Smooth muscle cell (in vitro differentiated cells): ENCODE results near the gene FZD2. TPM values are rescaled to one million over a fixed set of nuclear protein-coding genes. Genes with fewer than 3 reads are reported as not detected.

Source experiments
- DNase-seq: peaks from one replicate; lab custom pipeline; 2025; ENCODE audit not compliant: unreplicated experiment; lab: John Stamatoyannopoulos, UW
- H2AFZ ChIP-seq: fragments of 200-600 bp; sonication (generic); 2 replicates; pipeline ENCODE4 v1.6.0; 2016; ENCODE audit warnings: antibody characterized with exemption, low read depth, mild to moderate bottlenecking
- H3F3A ChIP-seq: fragments of 200-600 bp; sonication (generic); 2 replicates; pipeline ENCODE4 v1.6.0; 2017; ENCODE audit warnings: antibody characterized with exemption, low read depth
- H3K27ac ChIP-seq: fragments of 200-600 bp; sonication (generic); 2 replicates; pipeline ENCODE4 v1.5.1; 2016; ENCODE audit warnings: low read depth, mild to moderate bottlenecking
- H3K27me3 ChIP-seq: fragments of 200-600 bp; sonication (generic); 2 replicates; pipeline ENCODE4 v1.6.1; 2016; ENCODE audit warnings: low read depth, mild to moderate bottlenecking
- H3K36me3 ChIP-seq: fragments of 200-600 bp; sonication (generic); 2 replicates; pipeline ENCODE4 v1.5.1; 2016; ENCODE audit warnings: low read depth
- H3K4me1 ChIP-seq: fragments of 200-600 bp; sonication (generic); 2 replicates; pipeline ENCODE4 v1.5.1; 2016; ENCODE audit warnings: low read depth
- H3K4me2 ChIP-seq: fragments of 200-600 bp; sonication (generic); 2 replicates; pipeline ENCODE4 v1.6.0; 2016; ENCODE audit warnings: mild to moderate bottlenecking
- H3K4me3 ChIP-seq: fragments of 200-600 bp; sonication (generic); 2 replicates; pipeline ENCODE4 v1.5.1; 2016; ENCODE audit warnings: mild to moderate bottlenecking
- H3K79me2 ChIP-seq: fragments of 200-600 bp; sonication (generic); 2 replicates; pipeline ENCODE4 v1.6.0; 2016; ENCODE audit warnings: low read depth, mild to moderate bottlenecking
- H3K9ac ChIP-seq: fragments of 200-600 bp; sonication (generic); 2 replicates; pipeline ENCODE4 v1.6.0; 2016; ENCODE audit warnings: low read depth
- H3K9me3 ChIP-seq: fragments of 200-600 bp; sonication (generic); replicated peaks from 2 replicates; pipeline ENCODE4 v1.5.1; 2016; ENCODE audit warnings: low read depth
- H4K20me1 ChIP-seq: fragments of 200-600 bp; sonication (generic); 2 replicates; pipeline ENCODE4 v1.6.0; 2016; ENCODE audit warnings: low read depth
- CTCF ChIP-seq: fragments of 200-600 bp; sonication (generic); IDR thresholded peaks from 2 replicates; pipeline ENCODE4 v1.5.1; 2017; ENCODE audit warnings: borderline replicate concordance, mild to moderate bottlenecking, antibody characterized with exemption; ENCODE audit not compliant: insufficient read depth, poor library complexity, severe bottlenecking
- WGBS: methylation state at CpG from one replicate; pipeline ENCODE4 v1.1.7; 2016; ENCODE audit warnings: low lambda C conversion rate; 5-methylcytosine and 5-hydroxymethylcytosine counted together
- polyA plus RNA-seq: library from polyadenylated mRNA; unstranded; fragments of >200 nt; fragmentation: Nextera tagmentation; extraction: Ambion mirVana; gene quantifications from 2 replicates; pipeline ENCODE4 v1.2.1, GENCODE V29; 2016
- total RNA-seq: library from RNA; depleted of rRNA; stranded (reverse); fragments of >200 nt; gene quantifications from 2 replicates; pipeline ENCODE4 v1.2.3, GENCODE V29; 2014

The FZD2 gene
- total and polyA plus RNA-seq, 2 experiments from 2014 or later = 19.8 to 33.7 TPM

GRCh38 chr17:44522883-44523671 lies 34.2 kb upstream of the FZD2 start:
- Histone ChIP-seq H3K4me3 (no peak overlapping the region), H3F3A (no peaks in the 10 kb centered on the region), H3K9ac (no peak overlapping the region), H3K36me3 (no peaks in the 10 kb centered on the region), H3K27me3 (no peaks in the 10 kb centered on the region), H3K79me2 (no peaks in the 10 kb centered on the region), H4K20me1 (no peaks in the 10 kb centered on the region), H3K4me1 (no peaks in the 10 kb centered on the region), H2AFZ (peak overlapping the region; percentile 72), H3K9me3 (no peaks in the 10 kb centered on the region), H3K27ac (no peak overlapping the region), H3K4me2 (no peak overlapping the region)
- peak; percentile 37 for TF ChIP-seq CTCF
- DNase-seq = no peak
- 75% methylated on average over 14 of the region's 14 CpGs for WGBS

GRCh38 chr17:44523672-44523972 lies 33.7 kb upstream of the FZD2 start:
- H4K20me1 ChIP-seq = no peaks in the 10 kb centered on the region
- H3K4me3 ChIP-seq = no peak overlapping the region
- H3K27ac ChIP-seq = no peak overlapping the region
- no peak for TF ChIP-seq CTCF
- peak overlapping the region; percentile 72 for H2AFZ ChIP-seq
- H3K9ac ChIP-seq = no peak overlapping the region
- H3K4me2 ChIP-seq = no peak overlapping the region
- no peaks in the 10 kb centered on the region for H3K4me1 ChIP-seq
- 69% methylated on average over 3 of the region's 3 CpGs for WGBS
- no peak for DNase-seq
- H3K9me3 ChIP-seq = no peaks in the 10 kb centered on the region
- H3K79me2 ChIP-seq = no peaks in the 10 kb centered on the region
- H3K27me3 ChIP-seq = no peaks in the 10 kb centered on the region
- H3F3A ChIP-seq = no peaks in the 10 kb centered on the region
- H3K36me3 ChIP-seq = no peaks in the 10 kb centered on the region

- H3K36me3 ChIP-seq = no peaks in the 10 kb centered on the region
- no peaks in the 10 kb centered on the region for H3K27me3 ChIP-seq
- H3K4me2 ChIP-seq = no peak overlapping the region
- H3K27ac ChIP-seq = no peak overlapping the region
- TF ChIP-seq CTCF = no peak
- H3K79me2 ChIP-seq = no peaks in the 10 kb centered on the region
- DNase-seq = no peak
- no peak overlapping the region for H2AFZ ChIP-seq
- H3K4me1 ChIP-seq = no peaks in the 10 kb centered on the region
- no peak overlapping the region for H3K9ac ChIP-seq
- H4K20me1 ChIP-seq = no peaks in the 10 kb centered on the region
- H3K9me3 ChIP-seq = no peaks in the 10 kb centered on the region
- H3F3A ChIP-seq = no peaks in the 10 kb centered on the region
- no peak overlapping the region for H3K4me3 ChIP-seq
- WGBS = 97% methylated on average over 1 of the region's 1 CpG
Measured at GRCh38 chr17:44527102-44527501, 30.2 kb upstream of the FZD2 start.

DNA sequence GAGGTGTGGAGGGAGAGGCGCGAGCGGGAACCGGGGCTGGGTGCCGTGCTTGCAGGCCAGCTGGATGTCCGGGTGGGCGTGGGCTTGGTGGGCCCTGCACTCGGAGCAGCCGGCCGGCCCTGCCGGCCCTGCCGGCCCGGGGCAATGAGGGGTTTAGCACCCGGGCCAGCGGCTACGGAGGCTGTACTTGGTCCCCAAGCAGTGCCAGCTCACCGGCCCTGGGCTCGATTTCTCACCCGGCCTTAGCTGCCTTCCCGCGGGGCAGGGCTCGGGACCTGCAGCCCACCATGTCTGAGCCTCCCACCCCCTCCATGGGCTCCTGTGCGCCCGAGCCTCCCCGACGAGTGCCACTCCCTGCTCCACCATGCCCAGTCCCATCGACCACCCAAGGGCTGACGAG lies 29.3 kb upstream of the FZD2 start:
- Histone ChIP-seq H3K27me3 (no peaks in the 10 kb centered on the region), H3K79me2 (no peaks in the 10 kb centered on the region), H3K36me3 (no peaks in the 10 kb centered on the region), H4K20me1 (no peaks in the 10 kb centered on the region), H3K4me2 (no peak overlapping the region), H3K9ac (no peak overlapping the region), H3K4me1 (no peaks in the 10 kb centered on the region), H3K9me3 (no peaks in the 10 kb centered on the region), H3K4me3 (no peak overlapping the region), H3K27ac (no peak overlapping the region), H2AFZ (no peak overlapping the region), H3F3A (peaks cover under 1% of the 10 kb centered on the region)
- TF ChIP-seq CTCF = no peak
- DNase-seq = no peak
- 98% methylated on average over 20 of the region's 28 CpGs for WGBS
